Spleen (tissue), 11 donors: Measurements from ENCODE around the gene FRK. TPM values are rescaled to one million over a fixed set of nuclear protein-coding genes. Genes with fewer than 3 reads are reported as not detected.

Experiments used
- DNase-seq: peaks from one replicate; pipeline ENCODE4 v3.0.0-alpha.2; 2020
- H3K27ac ChIP-seq, 8 donors: fragments of 200-600 bp; sonication (generic) in 7 of 8; 1 replicate in 4 of 8; 2 replicates in 4 of 8; pipeline versions ENCODE4 v1.5.0 to v1.8.0; 2016 to 2021; ENCODE audit warnings: inconsistent platforms in 4 of 8, mild to moderate bottlenecking in 4 of 8, moderate library complexity in 1 of 8
- H3K27me3 ChIP-seq, 7 donors: fragments of 200-600 bp; sonication (generic) in 6 of 7; replicated peaks in 1 of 7; 1 replicate in 4 of 7; 2 replicates in 3 of 7; pipeline versions ENCODE4 v1.5.0 to v1.8.0; 2016 to 2021; ENCODE audit warnings: inconsistent platforms in 3 of 7, mild to moderate bottlenecking in 1 of 7
- H3K36me3 ChIP-seq, 6 donors: fragments of 200-600 bp; sonication (generic) in 5 of 6; 1 replicate in 4 of 6; 2 replicates in 2 of 6; pipeline versions ENCODE4 v1.5.0 to v1.8.0; 2016 to 2021; ENCODE audit warnings: inconsistent platforms in 2 of 6
- H3K4me1 ChIP-seq, 6 donors: fragments of 200-600 bp; sonication (generic) in 5 of 6; 1 replicate in 3 of 6; 2 replicates in 3 of 6; pipeline versions ENCODE4 v1.5.0 to v1.8.0; 2016 to 2021; ENCODE audit warnings: inconsistent platforms in 3 of 6
- H3K4me3 ChIP-seq, 8 donors: fragments of 200-600 bp; sonication (generic) in 7 of 8; 1 replicate in 4 of 8; 2 replicates in 4 of 8; pipeline versions ENCODE4 v1.5.0 to v1.8.0; 2016 to 2021; ENCODE audit warnings: inconsistent platforms in 4 of 8, mild to moderate bottlenecking in 4 of 8, moderate library complexity in 2 of 8
- H3K9me3 ChIP-seq, 8 donors: fragments of 200-600 bp; sonication (generic) in 7 of 8; 1 replicate in 4 of 8; 2 replicates in 4 of 8; pipeline versions ENCODE4 v1.5.0 to v1.8.0; 2016 to 2021; ENCODE audit warnings: inconsistent platforms in 4 of 8
- CTCF ChIP-seq, 11 experiments: fragments of 200-600 bp in 7 of 11; fragments of 450-650 bp in 4 of 11; sonication (generic) in 4 of 11; IDR thresholded peaks in 8 of 11; conservative IDR thresholded peaks in 3 of 11; 1 replicate in 7 of 11; 2 replicates in 4 of 11; pipeline versions ENCODE4 v1.4.0 to v1.8.0; 2016 to 2021; ENCODE audit warnings: antibody characterized with exemption in 11 of 11, inconsistent platforms in 4 of 11, mild to moderate bottlenecking in 1 of 11
- POLR2A ChIP-seq, 3 donors: fragments of 450-650 bp; IDR thresholded peaks; one replicate each; pipeline ENCODE4 v1.5.1; 2017; ENCODE audit warnings: antibody characterized with exemption in 3 of 3, mild to moderate bottlenecking in 1 of 3
- POLR2AphosphoS5 ChIP-seq, 3 donors: sonication (generic); formaldehyde crosslinking; IDR thresholded peaks; one replicate each; pipeline ENCODE4 v1.5.1; 2017; ENCODE audit warnings: antibody characterized with exemption in 3 of 3
- WGBS, 5 donors: extraction: QIAGEN DNeasy Blood & Tissue Kit in 3 of 5; methylation state at CpG; one replicate each; pipeline versions ENCODE4 v1.1.5 to v1.1.7; 2013 to 2018; 5-methylcytosine and 5-hydroxymethylcytosine counted together
- intact Hi-C: fragments of 100-400 bp; cut with DNase I; formaldehyde crosslinking; loops from one replicate; pipeline ENCODE4 v1.15.0; 2023; ENCODE audit warnings: low total_unique reads
- polyA plus RNA-seq, 3 donors: library from polyadenylated mRNA; stranded (reverse); fragments of 200-250 nt; gene quantifications; one replicate each; pipeline ENCODE4 v1.2.1, GENCODE V29; 2013
- total RNA-seq, 7 donors: library from RNA; depleted of rRNA in 3 of 7; stranded (reverse); fragments of >200 nt in 3 of 7; fragmentation: NEBNext Ultra II Directional in 4 of 7; extraction: Animal tissue kit (Norgen Biotek cat#: 25700) in 4 of 7; gene quantifications; one replicate each; pipeline versions ENCODE4 v1.1.0 to v1.2.1, GENCODE V29; 2016 to 2021
- donor health status: healthy with polysubstance abuse.
- donor health status: DM: no; HTN: no; CAD: no; lungs with moderate emphysema.
- donor health status: DM: no; HTN: no; CAD: no.
- donor health status: Bipolar disorder and iron deficiency.
- donor health status: healthy.
- donor health status: DM: no; HTN: no; CAD: no.
- donor health status: DM: yes; HTN: yes; CAD: no.

Gene FRK
- total and polyA plus RNA-seq, 10 donors, result 0.20 to 2.8 (median 0.78) TPM

- TF ChIP-seq POLR2A (IDR thresholded peaks at IDR 0.05) (no peak), CTCF (IDR thresholded peaks at IDR 0.05 in 8 of 11, conservative IDR thresholded peaks at IDR 0.05 in 3 of 11) (no peak), POLR2AphosphoS5 (IDR thresholded peaks at IDR 0.05) (no peak)
- Histone ChIP-seq H3K27ac (no peak overlapping the region), H3K36me3 (no peaks in the 10 kb centered on the region), H3K4me3 (no peak overlapping the region), H3K27me3 (no peaks in the 10 kb centered on the region), H3K4me1 (no peaks in the 10 kb centered on the region), H3K9me3 (peaks cover 0 to 11% (median 0%) of the 10 kb centered on the region in 8 donors)
- intact Hi-C loops, result no loop called here
- WGBS, 5 donors, result 79 to 87% (median 82%) methylated on average over 2 to 5 of the region's 5 CpGs
- no peak for DNase-seq
Measured at GRCh38 chr6:116041934-116042333, 18.8 kb downstream of the FRK start.

GRCh38 chr6:116040993-116041392 lies 19.7 kb downstream of the FRK start:
- H3K27me3 ChIP-seq, result no peaks in the 10 kb centered on the region
- H3K36me3 ChIP-seq, result no peaks in the 10 kb centered on the region
- no peaks in the 10 kb centered on the region for H3K4me1 ChIP-seq
- TF ChIP-seq POLR2AphosphoS5 (IDR thresholded peaks at IDR 0.05) (no peak), POLR2A (IDR thresholded peaks at IDR 0.05) (no peak), CTCF (IDR thresholded peaks at IDR 0.05 in 8 of 11, conservative IDR thresholded peaks at IDR 0.05 in 3 of 11) (no peak)
- DNase-seq, result no peak
- WGBS, 5 donors, result 87 to 97% (median 94%) methylated on average over 2 of the region's 2 CpGs
- intact Hi-C loops, result no loop called here
- no peak overlapping the region for H3K27ac ChIP-seq
- H3K9me3 ChIP-seq, result peaks cover 0 to 7% (median 0%) of the 10 kb centered on the region in 8 donors
- H3K4me3 ChIP-seq, result no peak overlapping the region

- H3K27me3 ChIP-seq, result no peaks in the 10 kb centered on the region
- intact Hi-C loops, result no loop called here
- H3K4me3 ChIP-seq, result no peak overlapping the region
- TF ChIP-seq CTCF (IDR thresholded peaks at IDR 0.05 in 8 of 11, conservative IDR thresholded peaks at IDR 0.05 in 3 of 11) (no peak), POLR2AphosphoS5 (IDR thresholded peaks at IDR 0.05) (no peak), POLR2A (IDR thresholded peaks at IDR 0.05) (no peak)
- no peak overlapping the region for H3K27ac ChIP-seq
- no peaks in the 10 kb centered on the region for H3K36me3 ChIP-seq
- H3K9me3 ChIP-seq, result peaks cover 0 to under 1% (median 0%) of the 10 kb centered on the region in 8 donors
- DNase-seq, result no peak
- no peaks in the 10 kb centered on the region for H3K4me1 ChIP-seq
Measured at GRCh38 chr6:116036885-116037284, 23.8 kb downstream of the FRK start.

- Histone ChIP-seq H3K9me3 (no peaks in the 10 kb centered on the region), H3K4me1 (no peaks in the 10 kb centered on the region), H3K27me3 (no peaks in the 10 kb centered on the region), H3K4me3 (no peak overlapping the region), H3K27ac (no peak overlapping the region), H3K36me3 (no peaks in the 10 kb centered on the region)
- TF ChIP-seq POLR2AphosphoS5 (IDR thresholded peaks at IDR 0.05) (no peak), POLR2A (IDR thresholded peaks at IDR 0.05) (no peak), CTCF (IDR thresholded peaks at IDR 0.05 in 8 of 11, conservative IDR thresholded peaks at IDR 0.05 in 3 of 11) (no peak)
- intact Hi-C loops, result no loop called here
- DNase-seq, result no peak
- 45 to 59% (median 49%) methylated on average over 2 of the region's 2 CpGs for WGBS, 5 donors
Measured at GRCh38 chr6:116036075-116036773, 24.5 kb downstream of the FRK start.
